GM12878 (cell line): Measurements from ENCODE around the gene ATP5PD. TPM values are rescaled to one million over a fixed set of nuclear protein-coding genes. Genes with fewer than 3 reads are reported as not detected.

Experiments
- polyA plus RNA-seq, 11 experiments: library from polyadenylated mRNA; depleted of rRNA in 4 of 11; unstranded in 6 of 11; stranded (reverse) in 5 of 11; fragments of >200 nt; fragmentation: Nextera tagmentation in 4 of 11; fragmentation: Illumina TruSeq in 1 of 11; extraction: Ambion mirVana in 4 of 11; extraction: Trizol in 1 of 11; gene quantifications; 1 replicate in 1 of 11; 2 replicates in 10 of 11; pipeline versions ENCODE4 v1.2.1 to v1.2.3, GENCODE V29; 2011 to 2016; ENCODE audit warnings: inconsistent platforms in 2 of 11, missing spikeins in 2 of 11, low read depth in 1 of 11
- small RNA-seq: library from RNA; depleted of rRNA; stranded (forward); fragments of <200 nt; gene quantifications from one replicate; pipeline ENCODE3, GENCODE V24; 2014
- total RNA-seq, 4 experiments: library from RNA; depleted of rRNA in 3 of 4; stranded (reverse); fragments of >200 nt in 3 of 4; fragmentation: Illumina TruSeq in 1 of 4; extraction: Trizol in 1 of 4; gene quantifications; 2 replicates each; pipeline versions ENCODE4 v1.2.1 to v1.2.3, GENCODE V29; 2013 to 2021

The ATP5PD gene
- total and polyA plus RNA-seq, 10 of the 15 experiments (the other 5 are each of a cell fraction or from before 2014, with no cell fraction given): 172 to 772 (median 321) TPM

Small RNAs within 50 kb of the gene (small RNA-seq; reads per million reads assigned to genes)
- gene AC111186.1 (not detected), gene RF00019 (not detected), gene RN7SL573P (not detected), gene RNU6-362P (not detected)

Other genes starting within 250 kb of the ATP5PD start
Only the 7 nearest of the 20 such genes appear.
- gene HID1, start 74.2 kb downstream of the ATP5PD start, total RNA-seq (2014; rRNA removed): 0.40 and 0.54 TPM in 2 replicates
- gene HID1, start 74.2 kb downstream of the ATP5PD start, total RNA-seq (2014; rRNA removed; fragmentation: Illumina TruSeq; extraction: Trizol): 0.04 TPM in 1 of 2 replicates, not detected in the other
- gene HID1, start 74.2 kb downstream of the ATP5PD start, total RNA-seq (2021): 0.37 and 0.77 TPM in 2 replicates
- gene HID1, start 74.2 kb downstream of the ATP5PD start, polyA plus RNA-seq (2011; rRNA removed): 0.14 and 0.69 TPM in 2 replicates
- 0.09 and 0.30 TPM in 2 replicates for gene HID1, start 74.2 kb downstream of the ATP5PD start, polyA plus RNA-seq (2014; fragmentation: Illumina TruSeq; extraction: Trizol)
- gene HID1, start 74.2 kb downstream of the ATP5PD start, polyA plus RNA-seq (2014; fragmentation: Nextera tagmentation; extraction: Ambion mirVana): not detected
- 0.12 and 0.51 TPM in 2 replicates for gene HID1, start 74.2 kb downstream of the ATP5PD start, polyA plus RNA-seq (2014; rRNA removed)
- gene HID1, start 74.2 kb downstream of the ATP5PD start, polyA plus RNA-seq (2016; fragmentation: Nextera tagmentation; extraction: Ambion mirVana): under 1 TPM; 0.24 to 0.63 TPM
- gene CDR2L, start 59.3 kb downstream of the ATP5PD start, total RNA-seq (2014; rRNA removed): 0.05 TPM in 1 of 2 replicates, not detected in the other
- 0.04 TPM in 1 of 2 replicates, not detected in the other for gene CDR2L, start 59.3 kb downstream of the ATP5PD start, total RNA-seq (2014; rRNA removed; fragmentation: Illumina TruSeq; extraction: Trizol)
- 0.05 and 0.18 TPM in 2 replicates for gene CDR2L, start 59.3 kb downstream of the ATP5PD start, total RNA-seq (2021)
- gene CDR2L, start 59.3 kb downstream of the ATP5PD start, polyA plus RNA-seq (2011; rRNA removed): 0.03 TPM in 1 of 2 replicates, not detected in the other
- gene CDR2L, start 59.3 kb downstream of the ATP5PD start, polyA plus RNA-seq (2014; fragmentation: Illumina TruSeq; extraction: Trizol): not detected in 2 replicates
- gene CDR2L, start 59.3 kb downstream of the ATP5PD start, polyA plus RNA-seq (2014; fragmentation: Nextera tagmentation; extraction: Ambion mirVana): not detected
- gene CDR2L, start 59.3 kb downstream of the ATP5PD start, polyA plus RNA-seq (2014; rRNA removed): 0.03 TPM in 1 of 2 replicates, not detected in the other
- under 1 TPM in 1 of 2 experiments, not detected in 1; 0.04 TPM for gene CDR2L, start 59.3 kb downstream of the ATP5PD start, polyA plus RNA-seq (2016; fragmentation: Nextera tagmentation; extraction: Ambion mirVana)
- 64.3 and 65.6 TPM in 2 replicates for gene MRPL58, start 34.3 kb downstream of the ATP5PD start, total RNA-seq (2014; rRNA removed)
- 39.5 and 46.3 TPM in 2 replicates for gene MRPL58, start 34.3 kb downstream of the ATP5PD start, total RNA-seq (2014; rRNA removed; fragmentation: Illumina TruSeq; extraction: Trizol)
- 43.0 and 44.0 TPM in 2 replicates for gene MRPL58, start 34.3 kb downstream of the ATP5PD start, total RNA-seq (2021)
- 53.5 and 60.3 TPM in 2 replicates for gene MRPL58, start 34.3 kb downstream of the ATP5PD start, polyA plus RNA-seq (2011; rRNA removed)
- gene MRPL58, start 34.3 kb downstream of the ATP5PD start, polyA plus RNA-seq (2014; fragmentation: Illumina TruSeq; extraction: Trizol): 51.1 and 52.2 TPM in 2 replicates
- gene MRPL58, start 34.3 kb downstream of the ATP5PD start, polyA plus RNA-seq (2014; fragmentation: Nextera tagmentation; extraction: Ambion mirVana): 10 to 100 TPM; 23.0 to 43.7 TPM
- gene MRPL58, start 34.3 kb downstream of the ATP5PD start, polyA plus RNA-seq (2014; rRNA removed): 60.0 and 73.2 TPM in 2 replicates
- gene MRPL58, start 34.3 kb downstream of the ATP5PD start, polyA plus RNA-seq (2016; fragmentation: Nextera tagmentation; extraction: Ambion mirVana): 10 to 100 TPM; 52.7 to 59.2 TPM
- 13.6 and 14.2 TPM in 2 replicates for gene KCTD2, start 256 bp upstream of the ATP5PD start, total RNA-seq (2014; rRNA removed)
- gene KCTD2, start 256 bp upstream of the ATP5PD start, total RNA-seq (2014; rRNA removed; fragmentation: Illumina TruSeq; extraction: Trizol): 11.9 and 13.3 TPM in 2 replicates
- gene KCTD2, start 256 bp upstream of the ATP5PD start, total RNA-seq (2021): 16.7 and 16.8 TPM in 2 replicates
- 27.5 and 32.3 TPM in 2 replicates for gene KCTD2, start 256 bp upstream of the ATP5PD start, polyA plus RNA-seq (2011; rRNA removed)
- gene KCTD2, start 256 bp upstream of the ATP5PD start, polyA plus RNA-seq (2014; fragmentation: Illumina TruSeq; extraction: Trizol): 17.3 and 20.0 TPM in 2 replicates
- gene KCTD2, start 256 bp upstream of the ATP5PD start, polyA plus RNA-seq (2014; fragmentation: Nextera tagmentation; extraction: Ambion mirVana): 1 to 10 TPM; 1.5 to 2.2 TPM
- gene KCTD2, start 256 bp upstream of the ATP5PD start, polyA plus RNA-seq (2014; rRNA removed): 15.6 and 16.1 TPM in 2 replicates
- 1 to 10 TPM; 1.5 to 4.5 TPM for gene KCTD2, start 256 bp upstream of the ATP5PD start, polyA plus RNA-seq (2016; fragmentation: Nextera tagmentation; extraction: Ambion mirVana)
- 0.76 and 1.2 TPM in 2 replicates for gene SLC16A5, start 41.0 kb upstream of the ATP5PD start, total RNA-seq (2014; rRNA removed)
- gene SLC16A5, start 41.0 kb upstream of the ATP5PD start, total RNA-seq (2014; rRNA removed; fragmentation: Illumina TruSeq; extraction: Trizol): 0.88 and 0.94 TPM in 2 replicates
- 3.1 and 3.4 TPM in 2 replicates for gene SLC16A5, start 41.0 kb upstream of the ATP5PD start, total RNA-seq (2021)
- gene SLC16A5, start 41.0 kb upstream of the ATP5PD start, polyA plus RNA-seq (2011; rRNA removed): 0.17 and 0.30 TPM in 2 replicates
- gene SLC16A5, start 41.0 kb upstream of the ATP5PD start, polyA plus RNA-seq (2014; fragmentation: Illumina TruSeq; extraction: Trizol): 0.17 and 0.84 TPM in 2 replicates
- gene SLC16A5, start 41.0 kb upstream of the ATP5PD start, polyA plus RNA-seq (2014; fragmentation: Nextera tagmentation; extraction: Ambion mirVana): under 1 TPM; 0.03 to 0.16 TPM
- 2.4 and 3.0 TPM in 2 replicates for gene SLC16A5, start 41.0 kb upstream of the ATP5PD start, polyA plus RNA-seq (2014; rRNA removed)
- gene SLC16A5, start 41.0 kb upstream of the ATP5PD start, polyA plus RNA-seq (2016; fragmentation: Nextera tagmentation; extraction: Ambion mirVana): 1 to 10 TPM in 1 of 2 experiments, under 1 TPM in 1; 0.98 to 1.0 TPM
- 5.6 and 6.1 TPM in 2 replicates for gene ARMC7, start 63.0 kb upstream of the ATP5PD start, total RNA-seq (2014; rRNA removed)
- gene ARMC7, start 63.0 kb upstream of the ATP5PD start, total RNA-seq (2014; rRNA removed; fragmentation: Illumina TruSeq; extraction: Trizol): 4.1 and 5.6 TPM in 2 replicates
- gene ARMC7, start 63.0 kb upstream of the ATP5PD start, total RNA-seq (2021): 11.6 and 11.7 TPM in 2 replicates
- gene ARMC7, start 63.0 kb upstream of the ATP5PD start, polyA plus RNA-seq (2011; rRNA removed): 2.4 and 5.2 TPM in 2 replicates
- gene ARMC7, start 63.0 kb upstream of the ATP5PD start, polyA plus RNA-seq (2014; fragmentation: Illumina TruSeq; extraction: Trizol): 2.9 and 6.5 TPM in 2 replicates
- gene ARMC7, start 63.0 kb upstream of the ATP5PD start, polyA plus RNA-seq (2014; fragmentation: Nextera tagmentation; extraction: Ambion mirVana): 1 to 10 TPM; 1.5 to 4.3 TPM
- 6.9 and 10.9 TPM in 2 replicates for gene ARMC7, start 63.0 kb upstream of the ATP5PD start, polyA plus RNA-seq (2014; rRNA removed)
- 10 to 100 TPM; 15.7 to 19.8 TPM for gene ARMC7, start 63.0 kb upstream of the ATP5PD start, polyA plus RNA-seq (2016; fragmentation: Nextera tagmentation; extraction: Ambion mirVana)
- 115 and 144 TPM in 2 replicates for gene NT5C, start 84.8 kb upstream of the ATP5PD start, total RNA-seq (2014; rRNA removed)
- gene NT5C, start 84.8 kb upstream of the ATP5PD start, total RNA-seq (2014; rRNA removed; fragmentation: Illumina TruSeq; extraction: Trizol): 41.6 and 43.7 TPM in 2 replicates
- 86.3 and 88.5 TPM in 2 replicates for gene NT5C, start 84.8 kb upstream of the ATP5PD start, total RNA-seq (2021)
- gene NT5C, start 84.8 kb upstream of the ATP5PD start, polyA plus RNA-seq (2011; rRNA removed): 17.4 and 40.2 TPM in 2 replicates
- 10.4 and 24.2 TPM in 2 replicates for gene NT5C, start 84.8 kb upstream of the ATP5PD start, polyA plus RNA-seq (2014; fragmentation: Illumina TruSeq; extraction: Trizol)
- gene NT5C, start 84.8 kb upstream of the ATP5PD start, polyA plus RNA-seq (2014; fragmentation: Nextera tagmentation; extraction: Ambion mirVana): 1 to 10 TPM; 3.7 to 9.8 TPM
- gene NT5C, start 84.8 kb upstream of the ATP5PD start, polyA plus RNA-seq (2014; rRNA removed): 158 and 188 TPM in 2 replicates
- 100 to 1,000 TPM; 116 to 129 TPM for gene NT5C, start 84.8 kb upstream of the ATP5PD start, polyA plus RNA-seq (2016; fragmentation: Nextera tagmentation; extraction: Ambion mirVana)